Ascending aorta (tissue), 2 donors: ENCODE measurements around the gene CLEC6A. TPM values are rescaled to one million over a fixed set of nuclear protein-coding genes. Genes with fewer than 3 reads are reported as not detected.

Experiments used
- DNase-seq, 2 donors: peaks; one replicate each; pipeline ENCODE4 v3.0.0-alpha.2; 2019; ENCODE audit warnings: low spot score in 2 of 2
- H3K27ac ChIP-seq, 2 donors: fragments of 200-600 bp; sonication (generic); one replicate each; pipeline ENCODE4 v1.5.1; 2016 to 2017; ENCODE audit warnings: mild to moderate bottlenecking in 1 of 2
- H3K27me3 ChIP-seq: fragments of 200-600 bp; sonication (generic); one replicate; pipeline ENCODE4 v1.5.1; 2017
- H3K36me3 ChIP-seq, 2 donors: fragments of 200-600 bp; sonication (generic); one replicate each; pipeline ENCODE4 v1.5.1; 2016
- H3K4me1 ChIP-seq, 2 donors: fragments of 200-600 bp; sonication (generic); one replicate each; pipeline ENCODE4 v1.5.1; 2016 to 2017; ENCODE audit warnings: mild to moderate bottlenecking in 1 of 2
- H3K4me3 ChIP-seq, 2 donors: fragments of 200-600 bp; sonication (generic); one replicate each; pipeline ENCODE4 v1.5.1; 2016 to 2017; ENCODE audit warnings: mild to moderate bottlenecking in 1 of 2
- H3K9me3 ChIP-seq, 2 donors: fragments of 200-600 bp; sonication (generic); one replicate each; pipeline ENCODE4 v1.5.1; 2016
- intact Hi-C: fragments of 100-400 bp; cut with DNase I; formaldehyde crosslinking; loops from one replicate; pipeline ENCODE4 v1.15.1; 2023
- total RNA-seq: library from RNA; depleted of rRNA; stranded (reverse); fragments of >200 nt; gene quantifications from one replicate; pipeline ENCODE4 v1.1.0, GENCODE V29; 2016
- TF ChIP-seq, protein P1 (sequence below), 3 experiments: fragments of 200-600 bp in 2 of 3; fragments of 450-650 bp in 1 of 3; sonication (generic) in 2 of 3; IDR thresholded peaks; one replicate each; pipeline ENCODE4 v1.5.1; 2016 to 2019; ENCODE audit warnings: antibody characterized with exemption in 3 of 3, mild to moderate bottlenecking in 1 of 3, moderate library complexity in 1 of 3

CLEC6A gene
- total RNA-seq, 1 donor from 2014 or later, result not detected

DNA sequence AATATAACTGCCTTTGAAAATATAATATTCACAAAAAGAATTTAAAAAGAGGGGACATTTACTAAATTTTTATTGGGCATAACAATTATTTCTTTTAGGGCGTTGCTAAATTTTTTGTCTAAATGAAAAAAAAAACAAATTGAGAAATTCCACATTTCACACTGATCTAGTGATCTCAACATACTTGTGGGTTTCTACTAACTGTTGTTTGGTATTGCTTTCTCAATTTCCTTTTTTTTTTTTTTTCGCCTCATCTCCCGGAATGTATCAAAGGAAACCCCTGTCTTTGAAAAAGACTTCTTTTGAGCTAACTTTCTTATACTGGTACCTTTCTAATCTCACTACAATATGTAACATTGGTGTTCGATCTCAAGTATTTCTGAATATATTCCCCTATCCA lies 57.5 kb downstream of the CLEC6A start, which contains the start of gene CLEC4D:
Gene CLEC4D (plus strand): TSS at position 248 of the 400 bp plus-strand sequence. CDS start 230 bp downstream, outside the sequence.
- Histone ChIP-seq H3K36me3 (no peaks in the 10 kb centered on the region), H3K4me1 (no peaks in the 10 kb centered on the region), H3K27ac (no peak within 1 kb of the TSS), H3K9me3 (no peaks in the 10 kb centered on the region), H3K4me3 (no peak within 1 kb of the TSS), H3K27me3 (no peaks in the 10 kb centered on the region)
- DNase-seq, result no peak
- intact Hi-C loops, result no loop called here
- TF ChIP-seq, protein P1, sequence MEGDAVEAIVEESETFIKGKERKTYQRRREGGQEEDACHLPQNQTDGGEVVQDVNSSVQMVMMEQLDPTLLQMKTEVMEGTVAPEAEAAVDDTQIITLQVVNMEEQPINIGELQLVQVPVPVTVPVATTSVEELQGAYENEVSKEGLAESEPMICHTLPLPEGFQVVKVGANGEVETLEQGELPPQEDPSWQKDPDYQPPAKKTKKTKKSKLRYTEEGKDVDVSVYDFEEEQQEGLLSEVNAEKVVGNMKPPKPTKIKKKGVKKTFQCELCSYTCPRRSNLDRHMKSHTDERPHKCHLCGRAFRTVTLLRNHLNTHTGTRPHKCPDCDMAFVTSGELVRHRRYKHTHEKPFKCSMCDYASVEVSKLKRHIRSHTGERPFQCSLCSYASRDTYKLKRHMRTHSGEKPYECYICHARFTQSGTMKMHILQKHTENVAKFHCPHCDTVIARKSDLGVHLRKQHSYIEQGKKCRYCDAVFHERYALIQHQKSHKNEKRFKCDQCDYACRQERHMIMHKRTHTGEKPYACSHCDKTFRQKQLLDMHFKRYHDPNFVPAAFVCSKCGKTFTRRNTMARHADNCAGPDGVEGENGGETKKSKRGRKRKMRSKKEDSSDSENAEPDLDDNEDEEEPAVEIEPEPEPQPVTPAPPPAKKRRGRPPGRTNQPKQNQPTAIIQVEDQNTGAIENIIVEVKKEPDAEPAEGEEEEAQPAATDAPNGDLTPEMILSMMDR (IDR thresholded peaks at IDR 0.05), result no peak

DNA sequence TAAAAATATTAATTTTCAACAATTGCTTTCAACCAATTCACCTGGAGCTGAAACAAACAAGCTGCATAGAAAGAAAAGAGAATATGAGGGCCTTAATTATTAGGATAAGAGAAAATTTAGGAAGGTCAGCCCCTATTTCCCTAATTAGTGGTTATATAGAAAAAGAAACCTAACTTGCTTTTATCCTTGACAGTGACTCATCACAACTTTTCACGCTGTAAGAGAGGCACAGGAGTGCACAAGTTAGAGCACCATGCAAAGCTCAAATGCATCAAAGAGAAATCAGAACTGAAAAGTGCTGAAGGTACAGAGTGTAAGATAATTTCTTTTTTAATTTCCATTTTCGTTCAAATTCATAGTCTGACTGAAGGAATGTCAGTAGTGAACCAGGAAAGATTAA lies 62.2 kb downstream of the CLEC6A start:
- Histone ChIP-seq H3K27ac (no peak overlapping the region), H3K4me1 (no peaks in the 10 kb centered on the region), H3K36me3 (no peaks in the 10 kb centered on the region), H3K9me3 (no peaks in the 10 kb centered on the region), H3K4me3 (no peak overlapping the region), H3K27me3 (no peaks in the 10 kb centered on the region)
- DNase-seq, result no peak
- TF ChIP-seq, protein P1 (IDR thresholded peaks at IDR 0.05), result no peak
- intact Hi-C loops, result no loop called here

DNA sequence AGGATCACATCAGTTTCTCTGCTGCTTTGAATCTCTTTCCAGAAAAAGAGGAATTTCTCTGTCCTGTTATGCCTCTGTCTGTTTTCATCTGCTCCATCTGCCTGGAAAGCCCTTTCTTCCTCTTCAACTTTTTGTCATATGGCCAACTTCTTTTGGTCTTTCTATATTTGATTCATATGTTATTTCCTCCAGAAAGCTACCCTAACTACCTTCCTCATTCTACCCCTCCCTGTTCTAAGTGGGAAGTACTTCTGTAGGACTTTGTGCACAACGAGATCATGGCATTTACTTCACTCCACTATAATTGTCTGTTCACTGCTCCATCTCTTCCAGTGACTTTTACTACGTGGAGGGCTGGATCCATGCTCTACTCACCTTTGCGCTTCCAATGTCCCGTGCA lies 63.4 kb downstream of the CLEC6A start:
- Histone ChIP-seq H3K9me3 (no peaks in the 10 kb centered on the region), H3K27me3 (no peaks in the 10 kb centered on the region), H3K36me3 (no peaks in the 10 kb centered on the region), H3K4me1 (no peaks in the 10 kb centered on the region), H3K4me3 (no peak overlapping the region), H3K27ac (no peak overlapping the region)
- DNase-seq, result no peak
- TF ChIP-seq, protein P1 (IDR thresholded peaks at IDR 0.05), result no peak
- intact Hi-C loops, result no loop called here

DNA sequence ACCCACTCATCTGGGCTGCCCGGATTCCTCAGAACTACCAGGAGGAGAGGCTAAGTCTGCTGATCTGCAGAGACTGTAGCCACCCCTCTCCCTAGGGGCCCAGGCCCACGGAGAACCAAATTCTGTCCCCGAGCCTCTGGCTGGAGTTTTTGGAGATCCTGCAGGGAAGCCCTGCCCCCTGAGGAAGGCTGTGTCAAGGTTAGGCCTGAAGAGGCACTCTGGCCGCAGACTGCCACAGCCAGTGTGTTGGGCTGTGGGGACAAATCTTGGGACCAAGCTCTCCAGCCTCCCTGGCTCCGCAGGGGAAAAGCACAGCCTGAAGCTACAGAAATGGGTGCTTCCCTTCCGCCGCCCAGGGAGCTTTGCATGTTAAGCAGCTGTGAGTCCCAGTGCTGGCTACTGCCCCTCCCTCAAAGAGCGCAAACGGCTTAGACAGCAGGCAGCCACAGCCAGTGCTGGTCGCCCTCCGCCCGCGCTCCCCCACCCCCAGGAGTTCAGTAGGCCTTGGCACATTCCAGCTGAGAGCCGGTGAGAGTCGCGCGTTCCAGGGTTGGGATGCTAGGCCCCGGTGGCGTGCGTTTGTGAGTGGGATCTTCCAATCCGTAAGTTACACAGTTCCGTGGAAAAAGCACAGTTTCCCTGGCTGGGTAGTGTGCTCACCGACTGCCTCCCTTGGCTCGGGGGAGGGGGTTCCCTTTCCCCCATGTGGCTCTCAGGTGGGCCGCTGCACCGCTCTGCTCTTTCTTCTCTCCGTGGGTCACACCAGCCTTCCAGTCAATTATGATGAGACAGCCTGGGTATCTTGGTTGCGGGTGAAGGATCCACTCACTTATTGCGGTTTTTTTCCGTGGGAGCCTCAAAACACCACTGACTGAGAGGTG lies 71.7 kb downstream of the CLEC6A start:
- Histone ChIP-seq H3K4me1 (no peaks in the 10 kb centered on the region), H3K36me3 (no peaks in the 10 kb centered on the region), H3K27ac (no peak overlapping the region), H3K9me3 (peaks cover 0 to 6% of the 10 kb centered on the region in 2 donors), H3K27me3 (no peaks in the 10 kb centered on the region), H3K4me3 (no peak overlapping the region)
- intact Hi-C loops, result no loop called here
- no peak for DNase-seq
- TF ChIP-seq, protein P1 (IDR thresholded peaks at IDR 0.05), result no peak

Other genes with a start within 250 kb of the CLEC6A start
- gene FAM90A1, start 228.3 kb upstream of the CLEC6A start, total RNA-seq, result not detected
- not detected for gene CLEC4D, start 57.5 kb downstream of the CLEC6A start, total RNA-seq
- not detected for gene CLEC4E, start 84.9 kb downstream of the CLEC6A start, total RNA-seq
- not detected for gene AICDA, start 156.9 kb downstream of the CLEC6A start, total RNA-seq
- gene MFAP5, start 206.9 kb downstream of the CLEC6A start, total RNA-seq, result 174 TPM
- 26.0 TPM for gene RIMKLB, start 242.0 kb downstream of the CLEC6A start, total RNA-seq